Glutamatergic neuron (in vitro differentiated cells): ENCODE measurements around the gene VKORC1. TPM values are rescaled to one million over a fixed set of nuclear protein-coding genes. Genes with fewer than 3 reads are reported as not detected.

Source experiments
- DNase-seq: peaks from one replicate; pipeline ENCODE4 v3.0.0; 2022
- H3K27ac Mint-ChIP-seq: one replicate; pipeline ENCODE4 v1.8.0; 2020; ENCODE audit warnings: mild to moderate bottlenecking, mixed read lengths, inconsistent platforms; ENCODE audit not compliant: unreplicated experiment
- H3K27me3 Mint-ChIP-seq: one replicate; pipeline ENCODE4 v1.8.0; 2020; ENCODE audit warnings: mild to moderate bottlenecking, moderate library complexity, mixed read lengths, inconsistent platforms; ENCODE audit not compliant: unreplicated experiment
- H3K36me3 Mint-ChIP-seq: one replicate; pipeline ENCODE4 v1.8.0; 2020; ENCODE audit warnings: mild to moderate bottlenecking, mixed read lengths, inconsistent platforms; ENCODE audit not compliant: unreplicated experiment
- H3K4me1 Mint-ChIP-seq: one replicate; pipeline ENCODE4 v1.8.0; 2020; ENCODE audit warnings: mild to moderate bottlenecking, low read depth, mixed read lengths, inconsistent platforms; ENCODE audit not compliant: unreplicated experiment
- H3K4me3 Mint-ChIP-seq: one replicate; pipeline ENCODE4 v1.8.0; 2020; ENCODE audit warnings: mild to moderate bottlenecking, mixed read lengths, inconsistent platforms; ENCODE audit not compliant: unreplicated experiment
- H3K9me3 Mint-ChIP-seq: one replicate; pipeline ENCODE4 v1.8.0; 2020; ENCODE audit warnings: mild to moderate bottlenecking, moderate library complexity, mixed read lengths, inconsistent platforms; ENCODE audit not compliant: unreplicated experiment
- total RNA-seq: library from RNA; stranded (reverse); fragmentation: NEBNext Ultra II Directional; extraction: Animal tissue kit (Norgen Biotek cat#: 25700); gene quantifications from one replicate; pipeline ENCODE4 v1.2.1, GENCODE V29; 2021; ENCODE audit not compliant: unreplicated experiment
- TF ChIP-seq, protein P1 (sequence below): fragments of 200-600 bp; sonication (generic); IDR thresholded peaks from one replicate; pipeline ENCODE4 v1.5.0; 2021; ENCODE audit not compliant: partially characterized antibody, unreplicated experiment

The VKORC1 gene
- total RNA-seq, 1 donor from 2014 or later, result 152 TPM

DNA sequence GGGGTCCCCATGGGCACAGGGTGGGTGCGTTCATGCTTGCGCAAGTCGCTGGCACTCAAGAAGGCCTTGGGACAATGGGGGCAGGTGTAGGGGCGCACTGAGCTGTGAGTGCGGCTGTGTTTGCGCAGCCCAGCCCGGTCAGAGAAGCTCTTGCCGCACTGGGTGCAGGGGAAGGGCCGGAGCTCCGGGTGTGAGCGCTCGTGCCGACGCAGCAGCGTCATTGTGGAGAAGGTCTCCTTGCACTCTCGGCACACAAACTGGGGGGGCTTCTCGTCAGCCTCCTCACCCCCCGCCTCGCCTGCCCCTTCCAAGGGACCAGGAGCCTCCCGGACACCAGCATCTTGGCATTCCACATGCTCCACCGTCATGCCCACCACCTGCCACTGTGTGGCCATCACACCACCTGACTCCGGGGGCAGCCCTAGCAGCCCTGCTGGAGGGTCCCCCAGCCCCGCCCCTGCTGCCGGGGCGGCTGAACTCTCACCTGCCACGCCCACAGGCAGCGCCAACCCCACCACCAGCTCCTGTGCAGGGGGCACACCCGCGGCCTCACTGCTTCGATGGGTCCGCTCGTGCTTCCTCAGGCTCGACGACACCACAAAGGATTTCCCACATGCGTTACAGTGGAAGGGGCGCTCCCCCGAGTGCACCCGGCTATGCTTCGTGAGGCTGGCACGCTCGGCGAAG, 33.3 kb downstream of the VKORC1 start:
- Mint-ChIP-seq H3K27ac (no peak overlapping the region), H3K4me1 (peaks cover 14% of the 10 kb centered on the region), H3K36me3 (no peaks in the 10 kb centered on the region), H3K9me3 (peaks cover 14% of the 10 kb centered on the region), H3K4me3 (no peak overlapping the region), H3K27me3 (peaks cover 11% of the 10 kb centered on the region)
- TF ChIP-seq, protein P1, sequence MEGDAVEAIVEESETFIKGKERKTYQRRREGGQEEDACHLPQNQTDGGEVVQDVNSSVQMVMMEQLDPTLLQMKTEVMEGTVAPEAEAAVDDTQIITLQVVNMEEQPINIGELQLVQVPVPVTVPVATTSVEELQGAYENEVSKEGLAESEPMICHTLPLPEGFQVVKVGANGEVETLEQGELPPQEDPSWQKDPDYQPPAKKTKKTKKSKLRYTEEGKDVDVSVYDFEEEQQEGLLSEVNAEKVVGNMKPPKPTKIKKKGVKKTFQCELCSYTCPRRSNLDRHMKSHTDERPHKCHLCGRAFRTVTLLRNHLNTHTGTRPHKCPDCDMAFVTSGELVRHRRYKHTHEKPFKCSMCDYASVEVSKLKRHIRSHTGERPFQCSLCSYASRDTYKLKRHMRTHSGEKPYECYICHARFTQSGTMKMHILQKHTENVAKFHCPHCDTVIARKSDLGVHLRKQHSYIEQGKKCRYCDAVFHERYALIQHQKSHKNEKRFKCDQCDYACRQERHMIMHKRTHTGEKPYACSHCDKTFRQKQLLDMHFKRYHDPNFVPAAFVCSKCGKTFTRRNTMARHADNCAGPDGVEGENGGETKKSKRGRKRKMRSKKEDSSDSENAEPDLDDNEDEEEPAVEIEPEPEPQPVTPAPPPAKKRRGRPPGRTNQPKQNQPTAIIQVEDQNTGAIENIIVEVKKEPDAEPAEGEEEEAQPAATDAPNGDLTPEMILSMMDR, result no peak
- DNase-seq, result no peak

DNA sequence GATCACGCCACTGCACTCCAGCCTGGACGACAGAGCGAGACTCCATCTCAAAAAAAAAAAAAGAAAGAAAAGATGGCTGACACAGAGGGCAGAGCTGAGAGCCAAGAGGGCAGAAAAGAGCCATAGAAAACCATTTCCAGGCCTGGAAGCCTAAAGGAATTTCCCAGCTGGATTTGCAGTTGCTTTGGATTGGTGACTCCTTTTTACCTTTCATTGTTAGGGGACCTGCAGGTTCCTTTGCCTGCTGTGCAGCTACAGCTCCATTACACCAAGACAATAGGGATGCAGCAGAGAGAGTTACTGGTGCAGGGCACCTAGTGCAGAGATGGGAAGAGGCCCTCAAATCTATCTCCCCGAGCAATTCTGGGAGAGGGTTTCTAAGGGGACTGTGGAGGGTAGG, 39.0 kb downstream of the VKORC1 start:
- TF ChIP-seq, protein P1, result no peak
- Mint-ChIP-seq H3K36me3 (peaks cover 6% of the 10 kb centered on the region), H3K27me3 (peaks cover 4% of the 10 kb centered on the region), H3K27ac (no peak overlapping the region), H3K9me3 (peaks cover 3% of the 10 kb centered on the region), H3K4me1 (peaks cover under 1% of the 10 kb centered on the region), H3K4me3 (no peak overlapping the region)
- no peak for DNase-seq

DNA sequence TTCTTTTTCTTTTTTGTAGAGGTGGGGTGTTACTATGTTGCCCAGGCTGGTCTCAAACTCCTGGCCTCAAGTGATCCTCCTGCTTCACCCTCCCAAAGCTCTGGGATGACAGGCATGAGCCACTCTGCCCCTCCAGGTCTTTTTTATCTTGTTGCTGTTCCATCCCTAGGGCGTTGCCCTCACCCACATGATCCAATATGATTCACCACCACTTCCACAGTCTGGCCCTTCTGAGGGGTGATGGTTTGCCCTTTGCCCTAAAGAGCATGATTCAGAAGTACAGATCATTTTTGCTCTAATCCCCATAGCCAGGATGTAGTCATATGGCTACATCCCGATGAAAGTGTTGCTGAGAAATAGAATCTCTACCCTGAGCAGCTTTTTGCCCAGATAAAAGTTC, 42.5 kb downstream of the VKORC1 start:
- peaks cover 9% of the 10 kb centered on the region for H3K4me1 Mint-ChIP-seq
- no peak overlapping the region for H3K4me3 Mint-ChIP-seq
- TF ChIP-seq, protein P1, result no peak
- H3K27me3 Mint-ChIP-seq, result peaks cover 4% of the 10 kb centered on the region
- no peak for DNase-seq
- H3K36me3 Mint-ChIP-seq, result peaks cover 6% of the 10 kb centered on the region
- no peaks in the 10 kb centered on the region for H3K9me3 Mint-ChIP-seq
- no peak overlapping the region for H3K27ac Mint-ChIP-seq

DNA sequence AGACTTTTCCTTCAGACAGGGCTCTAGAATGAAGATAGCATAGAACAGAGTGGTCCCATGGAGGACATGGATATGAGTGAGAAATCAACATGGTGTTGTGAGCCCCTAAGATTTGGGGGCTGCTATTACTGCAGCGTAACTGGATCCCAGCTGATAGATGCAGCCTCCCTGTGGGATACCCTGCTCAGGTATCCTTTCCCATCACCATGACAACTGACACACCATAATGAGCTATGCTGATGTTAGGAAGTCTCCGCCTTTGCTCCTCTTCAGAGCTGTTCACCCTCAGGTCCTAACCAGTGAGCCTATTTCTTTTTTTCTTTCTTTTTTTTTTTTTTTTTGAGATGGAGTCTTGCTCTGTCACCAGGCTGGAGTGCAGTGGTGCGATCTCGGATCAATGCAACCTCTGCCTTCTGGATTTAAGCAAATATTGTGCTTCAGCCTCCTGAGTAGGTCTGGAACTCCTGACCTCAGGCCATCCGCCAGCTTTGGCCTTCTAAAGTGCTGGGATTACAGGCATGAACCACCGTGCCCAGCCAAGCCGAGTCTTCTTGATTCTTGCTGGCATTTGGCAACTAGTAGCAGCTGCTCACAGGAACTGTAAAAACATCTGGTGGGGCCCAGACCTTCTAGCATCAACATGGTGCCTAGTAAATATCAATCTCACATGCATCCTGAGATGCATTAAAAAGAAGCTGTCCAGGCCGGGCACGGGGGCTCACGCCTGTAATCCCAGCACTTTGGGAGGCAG, 44.1 kb downstream of the VKORC1 start:
- peaks cover 2% of the 10 kb centered on the region for H3K27me3 Mint-ChIP-seq
- H3K36me3 Mint-ChIP-seq, result peaks cover 6% of the 10 kb centered on the region
- H3K4me1 Mint-ChIP-seq, result peaks cover 9% of the 10 kb centered on the region
- H3K4me3 Mint-ChIP-seq, result no peak overlapping the region
- no peak overlapping the region for H3K27ac Mint-ChIP-seq
- TF ChIP-seq, protein P1, result no peak
- DNase-seq, result no peak
- no peaks in the 10 kb centered on the region for H3K9me3 Mint-ChIP-seq
